Chondrocyte (in vitro differentiated cells): Measurements from ENCODE around the gene VTN. TPM values are rescaled to one million over a fixed set of nuclear protein-coding genes. Genes with fewer than 3 reads are reported as not detected.

Experiments
- DNase-seq: peaks from one replicate; pipeline ENCODE4 v3.0.0; 2021; ENCODE audit warnings: mixed read lengths, low spot score
- H3K27ac Mint-ChIP-seq: one replicate; pipeline ENCODE4 v1.8.0; 2021; ENCODE audit warnings: mild to moderate bottlenecking, moderate library complexity, mixed read lengths; ENCODE audit not compliant: unreplicated experiment
- H3K27me3 Mint-ChIP-seq: 2 replicates; pipeline ENCODE4 v1.8.0; 2021; ENCODE audit warnings: low read depth, mixed read lengths
- H3K36me3 Mint-ChIP-seq: 2 replicates; pipeline ENCODE4 v1.8.0; 2021; ENCODE audit warnings: low read depth, mixed read lengths
- H3K4me1 Mint-ChIP-seq: 2 replicates; pipeline ENCODE4 v1.8.0; 2021; ENCODE audit warnings: low read depth, mild to moderate bottlenecking, mixed read lengths
- H3K4me3 Mint-ChIP-seq: one replicate; pipeline ENCODE4 v1.8.0; 2021; ENCODE audit warnings: mild to moderate bottlenecking, moderate library complexity, mixed read lengths; ENCODE audit not compliant: unreplicated experiment
- H3K9me3 Mint-ChIP-seq: 2 replicates; pipeline ENCODE4 v1.8.0; 2021; ENCODE audit warnings: low read depth, mixed read lengths
- CTCF ChIP-seq: fragments of 200-600 bp; sonication (generic); IDR thresholded peaks from 2 replicates; pipeline ENCODE4 v1.5.0; 2021; ENCODE audit warnings: antibody characterized with exemption, mild to moderate bottlenecking, moderate library complexity
- total RNA-seq: library from RNA; stranded (reverse); gene quantifications from 3 replicates; pipeline ENCODE4 v1.2.1, GENCODE V29; 2021

The VTN gene
- total RNA-seq, 1 donor from 2014 or later, result 0.55 TPM

- Mint-ChIP-seq H3K27me3 (no peaks in the 10 kb centered on the region), H3K9me3 (no peaks in the 10 kb centered on the region), H3K36me3 (peaks cover 31% of the 10 kb centered on the region), H3K4me1 (peaks cover 29% of the 10 kb centered on the region), H3K4me3 (no peak overlapping the region), H3K27ac (no peak overlapping the region)
- no peak for TF ChIP-seq CTCF
- peak; percentile 60 for DNase-seq
These were observed 19.8 kb downstream of the VTN start for GRCh38 chr17:28350271-28350670.

GRCh38 chr17:28348979-28349378 is 21.1 kb downstream of the VTN start:
- Mint-ChIP-seq H3K36me3 (peaks cover 34% of the 10 kb centered on the region), H3K27ac (peak overlapping the region; percentile 22)

GRCh38 chr17:28347261-28347891 is 22.7 kb downstream of the VTN start:
- no peaks in the 10 kb centered on the region for H3K27me3 Mint-ChIP-seq
- H3K4me3 Mint-ChIP-seq, result no peak overlapping the region
- peaks cover 32% of the 10 kb centered on the region for H3K4me1 Mint-ChIP-seq
- peaks cover 35% of the 10 kb centered on the region for H3K36me3 Mint-ChIP-seq
- H3K9me3 Mint-ChIP-seq, result no peaks in the 10 kb centered on the region
- no peak for TF ChIP-seq CTCF
- DNase-seq, result no peak
- H3K27ac Mint-ChIP-seq, result peak overlapping the region; percentile 92

More at GRCh38 chr17:28348979-28349378, 21.1 kb downstream of the VTN start:
- DNase-seq, result no peak
- Mint-ChIP-seq H3K4me3 (no peak overlapping the region), H3K9me3 (no peaks in the 10 kb centered on the region), H3K4me1 (peaks cover 32% of the 10 kb centered on the region), H3K27me3 (no peaks in the 10 kb centered on the region)
- TF ChIP-seq CTCF, result no peak

GRCh38 chr17:28346746-28347246 is 23.3 kb downstream of the VTN start:
- TF ChIP-seq CTCF, result peak; percentile 60
- peak overlapping the region; percentile 92 for H3K27ac Mint-ChIP-seq
- H3K4me3 Mint-ChIP-seq, result no peak overlapping the region

GRCh38 chr17:28346199-28346580 is 23.9 kb downstream of the VTN start:
- H3K36me3 Mint-ChIP-seq, result peaks cover 37% of the 10 kb centered on the region
- H3K4me3 Mint-ChIP-seq, result no peak overlapping the region
- H3K27me3 Mint-ChIP-seq, result no peaks in the 10 kb centered on the region

More at GRCh38 chr17:28346746-28347246, 23.3 kb downstream of the VTN start:
- Mint-ChIP-seq H3K36me3 (peaks cover 35% of the 10 kb centered on the region), H3K9me3 (no peaks in the 10 kb centered on the region), H3K27me3 (no peaks in the 10 kb centered on the region), H3K4me1 (peaks cover 32% of the 10 kb centered on the region)
- no peak for DNase-seq

More at GRCh38 chr17:28346199-28346580, 23.9 kb downstream of the VTN start:
- peaks cover 32% of the 10 kb centered on the region for H3K4me1 Mint-ChIP-seq
- H3K9me3 Mint-ChIP-seq, result no peaks in the 10 kb centered on the region
- peak overlapping the region; percentile 92 for H3K27ac Mint-ChIP-seq
- TF ChIP-seq CTCF, result no peak
- no peak for DNase-seq
